ENCODE data around the gene CCL8.

The CCL8 gene

DNA sequence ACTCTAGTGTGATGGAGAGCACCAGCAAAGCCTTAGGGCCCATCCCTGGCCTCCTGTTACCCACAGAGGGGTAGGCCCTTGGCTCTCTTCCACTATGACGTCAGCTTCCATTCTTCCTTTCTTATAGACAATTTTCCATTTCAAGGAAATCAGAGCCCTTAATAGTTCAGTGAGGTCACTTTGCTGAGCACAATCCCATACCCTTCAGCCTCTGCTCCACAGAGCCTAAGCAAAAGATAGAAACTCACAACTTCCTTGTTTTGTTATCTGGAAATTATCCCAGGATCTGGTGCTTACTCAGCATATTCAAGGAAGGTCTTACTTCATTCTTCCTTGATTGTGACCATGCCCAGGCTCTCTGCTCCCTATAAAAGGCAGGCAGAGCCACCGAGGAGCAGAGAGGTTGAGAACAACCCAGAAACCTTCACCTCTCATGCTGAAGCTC is at the start of gene CCL8:
Gene CCL8, plus strand, starts transcription at position 397 of the 445 bp plus-strand sequence. CDS start 67 bp downstream, outside the sequence.
- DNase-seq = no peak

DNA sequence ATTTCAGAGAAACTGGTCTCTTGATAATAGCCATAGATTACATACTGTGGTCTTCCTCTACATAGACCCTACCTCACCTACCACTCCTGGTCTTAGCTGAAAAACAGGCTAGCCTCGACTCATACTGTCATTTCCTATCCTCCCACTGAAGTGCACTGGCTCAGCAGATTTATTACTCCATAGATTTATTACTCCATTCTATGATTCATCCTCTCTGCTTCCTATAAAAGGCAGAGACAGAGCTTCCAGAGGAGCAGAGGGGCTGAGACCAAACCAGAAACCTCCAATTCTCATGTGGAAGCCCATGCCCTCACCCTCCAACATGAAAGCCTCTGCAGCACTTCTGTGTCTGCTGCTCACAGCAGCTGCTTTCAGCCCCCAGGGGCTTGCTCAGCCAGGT is 49.3 kb upstream of the CCL8 start, which contains the start of gene CCL7:
Gene CCL7, plus strand, starts transcription at position 253 of the 400 bp plus-strand sequence. Its CDS starts 70 bp downstream, at position 323.
- DNase-seq = no peak

DNA sequence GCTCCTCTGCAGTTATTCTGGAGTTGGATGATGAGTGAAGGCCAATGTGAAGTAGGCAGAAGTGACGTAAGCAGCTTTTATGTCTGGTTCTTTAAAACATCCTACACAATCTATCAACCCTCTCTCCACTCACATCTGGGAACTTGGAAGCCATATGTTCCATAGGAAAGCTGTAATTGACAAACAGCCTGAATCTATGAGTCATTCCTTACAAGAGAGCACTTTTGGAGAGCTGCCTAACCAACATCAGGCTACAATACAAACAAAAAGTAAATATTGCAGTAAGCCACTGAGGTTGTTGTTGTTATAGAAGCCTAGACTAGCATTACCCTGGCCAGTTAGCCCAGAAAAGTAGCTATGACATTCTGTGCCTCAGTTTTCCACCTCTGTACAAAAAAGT is 43.4 kb upstream of the CCL8 start:
- peak; percentile 58 for DNase-seq

DNA sequence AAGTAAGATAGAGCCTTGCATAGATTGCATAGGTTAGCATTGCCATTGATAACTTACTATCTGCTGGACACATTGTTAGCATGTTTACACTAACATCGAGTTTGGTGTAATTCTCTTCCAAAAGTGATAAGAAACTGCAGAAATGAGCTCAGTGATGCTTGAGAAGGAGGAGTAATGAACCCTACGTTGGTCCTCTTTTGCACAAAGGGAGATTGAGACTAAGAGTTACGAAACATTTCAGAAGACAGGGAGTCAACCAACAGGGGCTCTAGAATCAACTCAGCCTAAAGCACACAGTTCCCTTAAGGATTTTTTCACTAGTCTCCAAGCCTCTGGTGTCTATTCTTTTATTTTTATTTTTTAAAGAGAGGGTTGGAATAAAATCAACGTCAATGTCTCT is 42.4 kb upstream of the CCL8 start:
- no peak for DNase-seq

DNA sequence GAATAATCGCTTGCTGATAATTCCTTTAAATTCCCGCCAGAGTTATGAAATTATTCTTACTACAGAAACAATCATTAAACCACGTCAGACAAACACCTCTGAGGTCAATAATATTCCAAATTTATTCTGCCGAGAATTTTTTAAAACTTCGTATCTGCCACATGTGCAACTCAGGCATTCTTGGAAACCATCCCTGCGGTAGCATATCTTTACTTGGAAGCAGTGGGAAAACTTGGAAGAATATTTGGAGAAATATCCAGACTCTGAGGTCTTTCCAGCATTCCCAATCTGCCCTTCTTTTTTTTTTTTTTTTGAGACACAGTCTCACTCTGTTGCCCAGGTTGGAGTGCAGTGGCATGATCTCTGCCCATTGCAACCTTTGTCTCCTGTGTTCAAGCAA is 35.7 kb upstream of the CCL8 start:
- DNase-seq = no peak

DNA sequence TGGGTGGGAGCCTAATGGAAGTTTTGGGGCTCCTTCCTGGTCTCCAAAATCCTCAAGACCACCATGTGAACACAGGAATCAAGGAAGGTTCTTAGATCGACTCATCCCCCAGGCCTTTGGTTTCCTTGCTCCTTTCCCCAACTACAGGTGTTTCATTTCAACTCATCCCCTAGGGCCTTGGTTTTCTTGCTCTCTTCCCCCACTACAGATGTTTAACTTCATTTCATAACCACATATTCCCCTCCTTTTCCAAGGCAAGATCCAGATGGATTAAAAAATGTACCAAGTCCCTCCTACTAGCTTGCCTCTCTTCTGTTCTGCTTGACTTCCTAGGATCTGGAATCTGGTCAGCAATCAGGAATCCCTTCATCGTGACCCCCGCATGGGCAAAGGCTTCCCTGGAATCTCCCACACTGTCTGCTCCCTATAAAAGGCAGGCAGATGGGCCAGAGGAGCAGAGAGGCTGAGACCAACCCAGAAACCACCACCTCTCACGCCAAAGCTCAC is 33.9 kb upstream of the CCL8 start, which contains the start of gene CCL11:
Gene CCL11, plus strand, starts transcription at position 457 of the 507 bp plus-strand sequence. CDS start 67 bp downstream, outside the sequence.
- DNase-seq = no peak

DNA sequence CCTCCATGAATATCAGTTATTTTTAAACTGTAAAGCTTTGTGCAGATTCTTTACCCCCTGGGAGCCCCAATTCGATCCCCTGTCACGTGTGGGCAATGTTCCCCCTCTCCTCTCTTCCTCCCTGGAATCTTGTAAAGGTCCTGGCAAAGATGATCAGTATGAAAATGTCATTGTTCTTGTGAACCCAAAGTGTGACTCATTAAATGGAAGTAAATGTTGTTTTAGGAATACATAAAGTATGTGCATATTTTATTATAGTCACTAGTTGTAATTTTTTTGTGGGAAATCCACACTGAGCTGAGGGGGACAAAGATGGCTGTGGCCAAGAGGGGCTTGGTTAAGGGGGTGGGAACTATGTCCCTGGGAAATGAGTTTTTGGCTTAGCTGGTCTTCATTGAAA is 31.4 kb upstream of the CCL8 start:
- DNase-seq = no peak

DNA sequence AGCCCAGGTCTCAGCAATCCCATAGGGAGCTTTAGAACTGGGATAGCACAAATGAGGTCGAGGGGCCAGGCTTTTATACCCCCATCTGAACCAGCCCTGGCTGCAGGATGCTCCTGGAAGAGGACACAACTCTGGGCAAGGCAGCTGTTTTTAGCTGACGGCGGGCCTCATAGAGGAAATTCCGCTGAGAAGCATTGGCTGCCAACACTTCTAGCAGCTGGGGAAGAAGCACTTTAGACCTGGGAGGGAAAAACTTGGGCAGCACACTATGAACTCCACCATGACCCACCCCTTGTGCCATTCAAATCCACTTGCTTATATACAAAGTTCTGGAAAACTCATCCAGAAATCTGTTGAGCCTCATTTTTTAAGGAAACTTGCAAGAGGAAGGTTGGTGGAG is 28.6 kb upstream of the CCL8 start:
- no peak for DNase-seq

DNA sequence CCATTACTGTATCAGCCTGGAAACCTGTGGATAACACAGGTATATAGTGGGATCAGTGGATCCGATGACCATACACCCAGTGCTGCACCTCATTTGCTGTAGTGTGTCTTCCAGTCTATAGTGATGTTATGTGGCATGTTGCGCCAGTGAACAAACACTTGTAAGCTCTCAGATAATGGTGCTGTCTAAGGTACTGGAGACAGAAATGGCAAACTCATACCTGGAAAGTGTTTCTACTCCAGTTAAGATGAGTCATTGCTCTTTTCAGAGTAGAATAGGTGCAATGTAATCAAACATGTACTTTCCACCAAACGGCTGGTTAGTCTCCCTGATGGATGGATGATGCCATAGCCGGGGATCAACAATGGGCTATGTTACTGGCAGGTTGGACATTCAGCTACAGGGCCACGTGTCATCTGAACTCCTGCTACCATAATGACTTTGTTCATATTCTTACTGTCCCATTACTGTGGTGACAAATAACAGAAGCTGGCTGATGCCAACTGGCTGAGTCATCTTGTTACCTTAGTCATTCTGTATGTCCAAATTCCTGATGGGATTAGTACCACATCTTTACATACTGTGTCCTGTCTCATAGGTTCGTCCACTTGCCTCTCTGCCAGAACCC is 27.4 kb upstream of the CCL8 start:
- no peak for DNase-seq

DNA sequence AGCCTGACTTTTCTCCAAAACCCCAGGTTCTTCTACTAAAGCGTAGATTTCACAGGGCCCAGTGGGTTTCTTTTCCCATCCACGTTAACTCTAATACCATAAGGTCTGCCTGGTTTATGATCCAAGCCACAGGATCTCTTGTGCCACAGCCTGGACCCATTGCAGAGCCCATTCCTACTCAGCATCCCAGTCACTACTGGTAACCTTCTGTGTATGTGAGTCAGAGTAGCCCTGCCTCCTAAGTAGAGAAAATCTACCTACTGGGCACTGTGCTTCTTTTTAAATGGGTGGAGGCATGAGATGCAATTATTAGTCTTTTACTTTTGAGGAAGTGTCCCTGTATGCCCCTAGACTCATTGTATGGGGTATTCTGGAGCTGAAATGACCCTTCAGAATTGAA is 20.2 kb upstream of the CCL8 start:
- DNase-seq = no peak

DNA sequence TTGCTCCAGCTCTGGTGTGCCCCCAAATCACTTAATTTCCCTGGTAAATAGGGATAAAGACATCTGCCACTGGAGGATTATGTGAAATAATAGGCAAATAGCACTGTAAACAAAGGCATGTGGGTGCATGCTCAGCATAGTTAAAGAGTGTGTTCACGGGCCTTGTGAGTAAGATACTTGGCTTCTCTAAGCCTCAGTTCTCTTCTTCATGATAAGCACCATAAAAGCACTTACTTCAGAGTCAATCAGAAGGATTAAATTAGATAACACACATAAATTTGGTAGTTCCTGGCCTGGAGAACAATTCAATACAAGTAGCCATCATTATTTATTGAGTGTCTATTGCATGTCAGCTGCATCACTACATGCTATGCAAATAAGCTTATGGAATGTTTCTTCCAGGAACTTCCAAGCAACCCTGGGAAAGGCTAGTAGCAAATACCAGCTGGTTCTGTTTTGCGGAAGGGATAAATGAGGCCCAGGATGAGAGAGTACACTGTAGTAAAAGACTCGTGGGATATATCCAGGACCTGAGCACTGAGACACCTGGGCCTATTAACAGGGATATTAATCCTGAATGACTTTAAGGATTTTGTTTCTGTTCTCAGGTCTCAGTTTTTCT is 19.2 kb upstream of the CCL8 start:
- DNase-seq = no peak

DNA sequence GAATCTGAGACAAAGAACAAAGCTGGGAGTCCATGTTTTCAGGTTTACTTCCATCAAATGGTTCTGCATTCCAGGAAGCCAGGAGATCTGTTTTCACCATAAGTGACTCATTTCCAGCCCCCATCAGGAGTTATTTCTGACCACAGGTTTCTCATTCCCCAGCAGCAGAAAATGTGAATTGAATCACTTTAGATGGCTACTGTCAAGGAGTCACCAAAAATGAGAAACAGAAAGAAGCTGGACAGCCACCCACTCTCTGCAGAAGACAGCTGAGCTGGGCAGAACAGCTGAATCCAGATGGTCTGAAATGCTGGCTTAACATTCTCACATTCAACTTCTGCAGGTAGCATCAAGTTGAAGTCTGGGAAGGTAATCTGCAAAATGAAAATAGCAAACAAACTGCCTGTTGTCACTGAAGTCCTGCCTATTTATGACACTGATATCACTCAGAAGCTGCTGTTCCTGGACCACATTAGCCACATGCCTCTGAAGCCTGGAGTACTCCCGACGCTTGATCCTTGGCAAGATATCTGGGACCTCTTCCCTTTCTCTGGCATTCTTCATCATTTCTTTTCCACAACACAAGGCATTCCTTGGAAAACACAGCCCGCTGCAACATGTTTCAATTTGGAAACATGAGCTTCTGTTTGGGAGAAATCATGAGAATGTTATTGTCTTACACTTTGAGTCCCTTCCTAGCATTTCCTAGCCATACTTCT is 18.4 kb upstream of the CCL8 start:
- no peak for DNase-seq

DNA sequence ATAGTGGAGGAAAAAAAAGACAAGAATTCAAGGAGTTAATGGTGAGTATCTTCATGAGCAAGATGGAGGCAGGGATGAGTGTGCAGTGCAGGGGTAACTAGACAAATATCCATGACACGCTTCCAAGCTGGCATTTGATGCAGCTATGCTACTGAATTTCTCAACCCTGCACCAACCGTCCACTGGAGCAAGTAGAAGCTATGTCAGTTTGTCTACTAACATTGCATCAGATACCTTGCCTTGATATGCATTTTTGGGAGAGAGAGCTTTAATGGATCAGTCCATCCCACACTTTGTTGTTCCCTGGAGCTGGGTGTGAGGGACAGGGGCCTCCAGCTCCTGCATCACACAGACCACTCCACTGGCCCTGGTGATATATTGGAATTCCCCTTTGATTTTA is 17.2 kb upstream of the CCL8 start:
- DNase-seq = no peak

DNA sequence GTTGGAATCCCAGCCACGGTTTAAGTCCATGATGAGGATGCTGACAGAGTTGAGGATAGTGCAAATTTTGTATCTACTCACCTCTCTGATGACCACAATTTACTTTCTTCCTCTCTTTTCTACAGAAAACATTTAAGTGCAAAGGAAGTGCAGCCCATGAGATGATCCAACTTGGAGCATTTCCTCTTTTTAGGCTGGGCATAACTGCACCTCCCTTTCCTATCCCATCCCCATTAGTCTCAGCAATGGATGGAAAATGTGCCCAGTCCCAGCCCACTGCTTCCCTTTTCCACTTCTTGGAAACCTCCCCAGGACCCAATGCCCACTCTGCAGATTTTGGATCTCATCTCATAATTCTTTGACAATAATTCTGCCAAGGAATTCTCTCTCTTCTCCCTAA is 16.6 kb upstream of the CCL8 start:
- DNase-seq = no peak

DNA sequence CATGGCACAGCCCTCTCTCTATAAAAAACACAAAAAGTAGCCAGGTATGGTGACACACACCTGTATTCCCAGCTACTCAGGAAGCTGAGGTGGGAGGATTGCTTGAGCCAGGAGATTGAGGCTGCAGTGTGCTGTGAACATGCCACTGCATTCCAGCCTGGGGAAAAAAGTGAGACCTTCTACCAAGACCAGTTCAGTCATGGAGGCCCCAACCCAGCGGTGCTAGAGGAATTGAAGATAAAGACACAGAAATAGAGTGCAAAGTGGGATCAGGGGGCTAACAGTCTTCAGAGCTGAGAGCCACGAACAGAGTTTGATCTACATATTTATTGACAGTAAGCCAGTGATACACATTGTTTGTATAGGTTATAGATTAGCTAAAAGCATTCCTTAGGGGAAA is 15.6 kb upstream of the CCL8 start:
- no peak for DNase-seq

DNA sequence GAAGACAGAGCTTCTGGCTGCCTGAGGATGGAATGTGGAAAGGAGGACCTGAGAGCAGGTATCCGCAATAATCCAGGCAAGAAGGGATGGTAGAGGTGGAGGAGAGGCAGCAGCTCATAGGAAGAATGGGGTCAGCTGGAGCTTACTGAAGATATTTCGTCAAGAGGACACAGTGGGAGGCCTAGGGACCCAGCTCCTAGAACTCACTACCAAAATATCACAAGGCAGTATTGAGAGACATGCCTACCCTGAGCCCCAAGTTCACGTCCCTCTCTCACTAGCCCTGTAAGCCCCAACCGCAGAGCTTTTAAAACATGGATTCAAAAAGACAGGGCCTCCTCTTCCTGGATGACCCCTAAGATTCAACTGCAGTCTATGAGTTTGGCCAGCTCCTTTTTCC is 14.2 kb upstream of the CCL8 start:
- DNase-seq = no peak

DNA sequence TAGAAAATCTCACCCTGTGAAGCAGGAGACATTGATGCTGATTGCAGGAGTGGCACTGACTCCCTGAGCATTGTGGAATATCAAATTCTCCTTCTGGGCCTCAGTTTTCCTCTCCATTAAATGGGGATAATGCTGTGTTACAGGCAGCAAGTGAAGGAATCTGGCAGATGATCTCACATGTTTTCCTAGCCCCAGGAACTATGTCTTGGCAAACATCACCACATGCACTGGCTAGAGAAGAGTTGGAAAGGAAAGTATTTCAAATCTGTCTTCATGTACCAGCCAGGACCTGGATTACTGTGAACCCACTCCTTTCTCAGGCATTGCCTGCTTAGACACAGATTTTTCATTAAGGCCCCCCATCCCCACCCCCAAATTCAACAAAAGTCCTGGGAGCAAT is 13.6 kb upstream of the CCL8 start:
- no peak for DNase-seq

DNA sequence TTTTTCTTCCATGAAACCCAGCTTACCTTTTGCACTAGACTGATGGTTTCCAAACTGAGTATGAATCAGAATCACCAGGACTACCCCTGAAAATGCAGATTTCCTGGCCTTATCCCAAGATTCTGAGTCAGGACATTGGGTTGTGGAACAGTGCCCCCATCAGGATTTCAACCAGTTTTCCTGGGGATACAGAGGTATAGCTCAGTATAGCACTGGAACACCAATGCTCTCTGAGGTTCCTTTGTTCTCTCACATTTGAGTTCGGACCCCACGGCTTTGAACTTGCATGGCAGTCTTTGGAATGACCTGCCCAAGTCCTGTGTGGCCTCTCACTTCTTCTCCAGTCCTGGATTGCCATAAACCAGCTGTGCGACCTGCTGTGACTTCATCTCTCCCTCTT is 12.8 kb upstream of the CCL8 start:
- DNase-seq = no peak

DNA sequence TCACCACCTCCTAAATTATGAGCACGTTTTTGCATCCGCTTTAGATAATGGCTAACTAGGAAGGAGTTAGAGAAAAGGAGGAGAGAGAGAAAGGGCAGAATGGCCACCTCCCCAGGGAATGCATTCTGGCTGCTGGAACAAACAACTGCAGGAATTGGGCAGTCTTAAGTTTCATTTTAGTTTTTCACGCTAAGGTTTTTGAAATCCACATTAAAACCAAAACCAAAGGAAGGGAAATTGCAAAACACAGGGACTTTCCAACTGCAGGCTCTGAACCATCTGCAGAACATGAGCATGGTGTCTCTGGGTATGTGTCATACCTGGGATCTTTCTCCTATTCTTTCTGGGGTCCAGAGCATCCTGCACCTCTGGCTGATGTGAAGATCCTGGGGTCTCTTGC is 12.1 kb upstream of the CCL8 start:
- no peak for DNase-seq

DNA sequence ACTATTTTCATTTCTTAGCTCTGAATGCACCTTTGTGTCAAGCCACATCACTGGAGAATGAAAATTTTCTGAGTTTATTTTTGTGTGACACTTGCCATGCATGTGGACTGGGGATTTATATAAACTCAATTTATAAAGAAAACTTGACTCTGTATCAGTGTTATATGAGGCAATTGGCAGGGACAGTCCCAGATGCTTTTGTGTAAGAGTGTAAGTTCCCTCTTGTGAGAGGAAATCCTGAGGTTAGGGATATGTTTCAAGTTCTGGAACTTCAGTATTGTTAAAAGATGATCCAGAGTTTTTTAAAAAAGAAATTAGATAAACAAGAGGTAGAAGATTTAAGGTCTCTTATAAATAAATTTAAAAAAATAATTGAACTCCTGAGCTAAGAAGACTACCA is 10.9 kb upstream of the CCL8 start:
- DNase-seq = no peak

DNA sequence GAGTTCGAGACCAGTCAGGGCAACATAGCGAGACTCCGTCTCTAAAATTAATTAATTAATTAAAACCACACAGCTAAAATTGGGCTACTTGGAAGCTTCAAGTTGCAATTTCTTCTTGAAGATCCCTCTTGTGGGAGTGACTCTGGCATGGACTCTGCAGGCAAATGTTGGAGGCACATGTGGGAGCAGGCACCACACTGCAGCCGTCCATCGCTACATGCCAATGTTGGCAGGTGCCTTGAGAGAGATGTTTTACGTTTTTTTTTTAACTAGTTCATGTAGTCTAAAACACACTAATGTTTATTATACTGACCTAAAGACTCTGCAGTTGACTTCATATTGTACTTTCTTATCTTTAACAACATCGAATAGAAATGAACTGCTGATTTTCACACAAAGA is 7.9 kb upstream of the CCL8 start:
- no peak for DNase-seq

DNA sequence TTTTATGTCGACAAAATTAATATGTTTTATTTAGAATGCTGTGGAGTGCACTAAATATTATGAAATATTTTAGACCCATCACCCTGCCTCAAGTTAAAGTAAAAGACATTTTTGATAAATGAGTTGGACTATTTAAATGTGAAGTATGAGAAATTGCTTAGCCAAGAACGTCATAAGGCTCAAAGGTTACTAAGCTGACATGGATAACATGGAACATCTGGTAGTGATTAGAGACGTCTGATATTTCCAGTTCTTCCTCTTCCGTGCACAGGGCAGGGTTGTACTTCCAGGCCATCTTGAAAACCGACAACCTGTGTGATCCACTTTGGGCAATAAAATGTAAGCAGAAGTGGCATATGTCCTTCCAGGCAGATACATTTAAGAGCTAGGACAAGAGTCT is 7.2 kb upstream of the CCL8 start:
- no peak for DNase-seq

DNA sequence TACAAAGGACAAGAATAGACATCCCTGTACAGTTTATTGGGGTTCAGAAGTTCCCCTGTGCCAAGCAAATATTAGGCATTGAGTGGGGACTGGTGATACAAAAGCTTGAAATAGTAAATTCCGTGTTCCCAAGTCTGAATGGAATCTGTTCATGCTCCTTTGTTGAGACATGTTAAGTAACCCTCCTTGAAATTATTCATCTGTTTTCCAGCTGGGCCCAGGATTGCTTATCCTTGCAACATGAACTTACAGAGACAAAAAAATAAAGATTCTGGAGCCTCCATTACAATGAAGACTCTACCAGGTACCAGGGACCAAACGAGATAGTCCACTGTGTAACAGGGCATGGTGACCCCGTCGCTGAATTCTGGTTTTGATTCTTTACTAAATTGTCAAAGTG is 6.1 kb upstream of the CCL8 start:
- no peak for DNase-seq

DNA sequence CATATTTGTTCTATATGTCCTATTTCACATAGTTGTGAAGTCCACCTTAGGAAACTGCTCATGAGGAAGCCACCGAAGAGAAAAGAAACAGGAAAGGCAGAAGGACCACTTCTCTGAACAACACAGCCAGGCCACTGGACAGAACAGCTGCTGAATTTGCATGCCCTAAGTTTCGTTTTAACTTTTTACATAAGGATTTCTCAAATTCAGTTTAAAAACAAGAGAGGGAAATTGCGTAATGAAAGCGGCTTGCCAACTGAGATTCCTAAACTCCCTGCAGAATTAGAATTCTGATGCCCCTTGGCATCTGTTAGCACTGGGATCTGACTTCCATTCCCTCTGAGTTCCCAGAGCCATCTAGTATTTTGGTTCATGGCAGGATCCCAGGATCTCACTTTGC is 5.0 kb upstream of the CCL8 start:
- no peak for DNase-seq
